Spleen (tissue), 7 donors: ENCODE results near the gene PLD5.

Source experiments
- CTCF ChIP-seq, 11 experiments: fragments of 200-600 bp in 7 of 11; fragments of 450-650 bp in 4 of 11; sonication (generic) in 4 of 11; IDR thresholded peaks in 8 of 11; conservative IDR thresholded peaks in 3 of 11; 1 replicate in 7 of 11; 2 replicates in 4 of 11; pipeline versions ENCODE4 v1.4.0 to v1.8.0; 2016 to 2021; ENCODE audit warnings: antibody characterized with exemption in 11 of 11, inconsistent platforms in 4 of 11, mild to moderate bottlenecking in 1 of 11
- POLR2AphosphoS5 ChIP-seq, 3 donors: sonication (generic); formaldehyde crosslinking; IDR thresholded peaks; one replicate each; pipeline ENCODE4 v1.5.1; 2017; ENCODE audit warnings: antibody characterized with exemption in 3 of 3
- donor health status: DM: no; HTN: no; CAD: no; lungs with moderate emphysema.
- donor health status: DM: no; HTN: no; CAD: no.
- donor health status: DM: no; HTN: no; CAD: no.

- TF ChIP-seq CTCF (IDR thresholded peaks at IDR 0.05 in 8 of 11, conservative IDR thresholded peaks at IDR 0.05 in 3 of 11) (no peak), POLR2AphosphoS5 (IDR thresholded peaks at IDR 0.05) (no peak)
Observed at GRCh38 chr1:242535986-242536385, 11.5 kb upstream of the PLD5 start.
